GM18868 (cell line): Measurements from ENCODE around the gene CYP39A1.

Experiments
- ATAC-seq: cut with Tn5 transposase; IDR thresholded peaks from one replicate; pipeline ENCODE4 v1.9.1; 2021; ENCODE audit warnings: mild to moderate bottlenecking, moderate library complexity; ENCODE audit not compliant: unreplicated experiment

Gene CYP39A1

DNA sequence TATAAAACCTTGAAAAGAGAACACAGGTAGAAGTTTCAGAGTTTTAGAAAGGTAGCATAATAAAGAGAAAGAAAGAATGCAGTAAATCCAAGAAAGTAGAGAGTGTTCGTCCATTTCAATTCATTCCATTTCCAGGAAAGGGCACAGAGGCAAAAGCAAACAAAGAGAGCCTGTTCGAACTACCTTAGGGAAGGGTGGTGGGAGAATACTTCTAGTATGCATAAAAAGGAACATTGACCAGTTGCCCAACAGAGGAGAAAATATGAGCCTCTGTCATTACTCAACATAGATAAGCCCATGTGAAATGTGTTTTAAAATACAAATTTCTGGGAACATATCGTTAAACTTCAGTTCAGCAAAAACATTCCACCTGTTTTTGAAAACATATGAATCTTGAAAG lies 60.6 kb downstream of the CYP39A1 start:
- ATAC-seq = no peak

DNA sequence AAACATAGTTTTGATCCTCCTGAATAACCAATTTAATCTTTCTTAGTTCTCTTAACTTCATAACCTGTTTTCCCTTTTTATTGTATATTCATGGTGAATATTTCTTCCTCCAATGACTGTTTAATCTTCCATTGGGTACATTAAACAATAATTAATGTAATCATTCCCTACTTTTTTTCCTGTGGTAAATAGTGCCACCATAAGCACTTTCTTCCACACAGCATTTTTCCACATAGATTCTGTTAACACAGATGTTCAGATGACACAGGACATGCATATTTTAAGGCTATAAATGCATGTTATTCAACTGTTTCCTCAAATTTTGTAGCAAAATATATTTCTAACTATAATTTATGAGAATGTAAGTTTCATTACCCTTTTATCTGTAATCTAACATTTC lies 61.9 kb downstream of the CYP39A1 start:
- ATAC-seq = no peak

DNA sequence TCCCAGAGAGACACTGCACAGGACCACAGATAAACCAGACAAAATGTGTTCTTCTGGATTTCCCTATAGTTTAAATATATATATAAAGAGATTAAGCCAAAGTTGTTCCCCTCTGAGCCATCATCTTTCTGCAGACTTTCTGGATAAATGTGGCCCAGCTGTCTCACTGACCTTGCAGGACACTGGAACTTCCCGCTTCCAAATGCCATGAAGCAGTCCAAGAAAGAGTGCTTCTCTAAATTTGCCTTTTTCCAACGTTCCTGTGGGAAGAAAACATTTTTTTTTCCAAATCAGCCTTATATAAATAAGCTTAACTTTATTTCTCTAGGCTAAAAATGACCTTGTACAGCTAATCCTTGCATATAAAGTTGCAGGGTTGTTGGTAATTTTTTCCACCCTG lies 65.7 kb downstream of the CYP39A1 start:
- ATAC-seq = no peak

GRCh38 chr6:46584586-46584985 lies 68.0 kb downstream of the CYP39A1 start:
- no peak for ATAC-seq

- no peak for ATAC-seq
These were observed 68.9 kb downstream of the CYP39A1 start for GRCh38 chr6:46583721-46584120.

DNA sequence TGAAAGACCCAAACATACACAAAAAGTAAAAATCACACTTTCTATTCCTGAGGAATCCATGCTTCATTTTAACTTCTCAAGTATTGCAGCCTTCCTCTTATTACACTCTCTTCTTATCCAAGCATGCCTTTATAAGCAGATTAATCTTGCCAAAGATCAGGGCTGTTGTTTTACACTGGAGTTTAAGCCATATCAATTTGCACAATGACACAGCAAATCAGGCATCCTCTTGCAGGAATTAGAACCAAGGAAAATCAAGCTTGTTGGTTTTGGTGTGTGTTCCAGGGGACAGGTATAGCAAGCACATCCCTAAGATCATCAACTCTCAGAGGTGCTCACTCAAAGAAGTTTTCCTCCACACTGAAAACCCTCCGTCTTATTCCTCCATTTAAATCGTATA lies 69.5 kb downstream of the CYP39A1 start:
- no peak for ATAC-seq

DNA sequence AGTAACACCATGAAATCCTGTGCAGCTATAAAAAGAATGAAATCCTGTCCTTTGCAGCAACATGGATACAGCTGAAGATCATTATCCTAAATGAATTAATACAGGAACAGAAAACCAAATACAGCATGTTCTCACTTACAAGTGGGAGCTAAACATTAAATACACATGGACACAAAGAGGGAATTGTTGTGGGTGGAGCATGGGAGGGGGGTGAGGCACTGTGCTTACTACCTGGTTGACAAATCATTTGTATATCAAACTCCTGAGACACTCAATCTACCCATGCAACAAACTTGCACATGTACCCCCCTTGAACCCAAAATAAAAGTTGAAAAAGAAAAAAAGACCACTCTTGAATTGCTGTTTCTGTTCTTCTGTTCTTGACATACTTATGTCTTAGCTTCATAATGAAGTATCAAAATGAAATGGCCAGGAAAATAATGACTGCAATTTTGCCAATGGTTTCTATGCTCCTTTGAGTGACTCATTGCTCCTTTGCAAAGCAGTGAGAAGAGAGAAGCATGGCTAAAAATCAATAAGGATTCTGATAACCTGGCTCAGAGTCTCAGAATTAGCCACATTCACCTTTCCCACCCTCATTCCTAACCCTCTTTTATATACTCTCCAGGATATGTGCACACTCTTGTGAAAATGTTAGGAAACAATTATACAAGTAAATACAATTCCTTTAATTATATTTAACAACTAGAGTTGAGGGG lies 71.0 kb downstream of the CYP39A1 start:
- no peak for ATAC-seq

- ATAC-seq = no peak
These were observed 77.1 kb downstream of the CYP39A1 start for GRCh38 chr6:46575530-46575929.

- no peak for ATAC-seq
These were observed 79.5 kb downstream of the CYP39A1 start for GRCh38 chr6:46573140-46573539.

DNA sequence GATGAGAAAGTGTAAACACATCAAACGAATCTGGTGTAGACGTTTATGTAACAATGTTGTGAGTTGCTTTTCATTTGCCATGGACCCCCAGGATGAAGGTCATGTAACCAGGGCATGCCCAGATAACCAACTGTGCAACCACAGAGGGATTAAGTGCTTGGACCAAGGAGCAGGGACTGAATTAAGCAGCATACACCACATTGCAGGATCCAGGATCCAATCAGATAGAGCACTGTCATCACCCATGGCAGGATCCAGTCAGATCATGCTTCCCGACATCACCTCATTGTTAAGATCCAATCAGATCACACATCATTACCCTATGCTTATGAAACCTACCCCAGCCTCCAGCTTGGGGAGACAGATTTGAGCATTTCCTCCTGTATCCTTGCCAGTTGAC lies 87.1 kb downstream of the CYP39A1 start:
- no peak for ATAC-seq

DNA sequence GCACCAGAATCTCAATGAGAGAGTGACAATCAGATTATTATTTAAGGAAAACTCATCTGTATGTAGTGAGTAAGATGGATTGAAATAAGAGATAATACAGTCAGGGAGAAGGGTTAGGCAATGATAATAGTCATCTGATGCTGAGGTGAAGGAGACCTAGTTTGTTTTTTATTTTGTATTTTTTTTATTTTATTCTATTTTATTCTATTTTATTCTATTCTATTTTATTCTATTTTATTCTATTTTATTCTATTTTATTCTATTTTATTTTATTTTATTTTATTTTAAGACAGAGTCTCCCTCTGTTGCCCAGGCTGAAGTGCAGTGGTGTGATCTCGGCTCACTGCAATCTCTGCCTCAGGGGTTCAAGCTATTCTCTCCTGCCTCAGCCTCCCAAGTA lies 88.7 kb downstream of the CYP39A1 start:
- ATAC-seq = no peak

- ATAC-seq = no peak
These were observed 96.6 kb downstream of the CYP39A1 start for GRCh38 chr6:46556053-46556452.

GRCh38 chr6:46555129-46555528 lies 97.5 kb downstream of the CYP39A1 start:
- no peak for ATAC-seq

DNA sequence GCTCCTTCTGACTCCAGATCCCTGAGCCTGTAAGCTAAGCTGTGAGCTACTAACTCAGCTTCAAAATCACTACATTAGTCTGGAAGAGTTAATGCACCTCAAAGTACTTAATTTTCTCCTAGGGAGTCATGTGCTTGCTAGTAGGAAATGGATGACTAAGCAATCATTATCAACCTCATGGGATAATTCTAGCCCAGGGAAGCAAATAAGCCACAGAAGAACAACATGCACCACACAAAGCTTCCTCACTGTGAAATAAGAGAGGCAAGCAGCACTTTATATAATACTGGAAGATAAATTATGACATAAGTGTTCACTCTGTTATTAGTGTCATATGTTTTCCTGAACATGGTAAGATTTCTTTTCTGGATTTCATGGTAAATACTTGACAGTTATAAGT lies 103.5 kb downstream of the CYP39A1 start:
- ATAC-seq = no peak

DNA sequence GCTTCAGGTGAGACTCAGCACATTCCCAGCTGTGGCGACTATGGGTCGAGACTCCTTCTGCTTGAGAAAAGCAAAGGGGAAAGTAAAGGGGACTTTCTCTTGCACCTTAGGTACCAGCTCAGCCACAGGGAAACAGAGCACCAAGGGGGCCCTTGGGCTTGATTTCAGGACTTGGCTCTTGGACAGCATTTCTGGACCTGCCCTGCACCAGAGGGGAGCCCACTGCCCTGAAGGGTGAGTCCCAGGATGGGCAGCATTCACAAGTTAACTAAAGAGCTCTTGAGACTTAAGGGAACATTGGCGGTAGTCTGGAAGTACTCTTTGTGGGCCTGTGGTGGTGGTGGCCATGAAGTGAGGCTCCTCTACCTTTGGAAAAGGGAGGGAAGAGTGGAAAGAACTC lies 111.1 kb downstream of the CYP39A1 start:
- no peak for ATAC-seq

- ATAC-seq = no peak
These were observed 112.8 kb downstream of the CYP39A1 start for GRCh38 chr6:46539866-46540265.

DNA sequence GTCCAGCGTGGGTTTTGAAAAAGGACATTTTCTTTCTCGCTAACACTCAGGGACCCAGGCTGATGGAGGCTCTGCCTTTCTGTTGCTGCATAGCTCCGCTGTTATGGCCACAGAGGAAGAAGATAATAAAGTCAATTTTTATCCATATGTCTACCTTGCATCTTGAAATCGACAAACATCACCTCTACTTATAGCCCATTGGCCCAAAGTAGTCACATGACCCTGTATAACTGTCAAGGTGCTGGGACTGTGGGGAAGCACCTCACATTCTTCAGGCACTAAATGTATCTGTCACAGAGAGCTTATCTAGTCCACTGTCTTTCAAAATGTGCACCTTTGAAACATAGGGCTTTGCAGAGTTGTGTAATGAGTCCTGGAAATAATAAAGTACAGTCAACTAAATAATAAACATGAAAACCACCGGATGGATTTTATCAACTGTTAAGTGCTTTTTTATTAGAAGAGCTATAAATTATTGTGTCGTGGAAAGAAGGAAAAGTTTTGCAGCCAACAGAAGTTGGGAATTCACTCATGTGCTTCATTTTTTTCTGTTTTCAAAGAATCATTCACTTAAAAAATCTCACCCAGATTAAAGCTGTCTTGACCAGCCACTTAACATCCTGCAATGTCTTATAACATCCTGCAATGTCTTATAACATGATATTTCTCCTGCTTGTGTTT lies 113.7 kb downstream of the CYP39A1 start:
- ATAC-seq = no peak

DNA sequence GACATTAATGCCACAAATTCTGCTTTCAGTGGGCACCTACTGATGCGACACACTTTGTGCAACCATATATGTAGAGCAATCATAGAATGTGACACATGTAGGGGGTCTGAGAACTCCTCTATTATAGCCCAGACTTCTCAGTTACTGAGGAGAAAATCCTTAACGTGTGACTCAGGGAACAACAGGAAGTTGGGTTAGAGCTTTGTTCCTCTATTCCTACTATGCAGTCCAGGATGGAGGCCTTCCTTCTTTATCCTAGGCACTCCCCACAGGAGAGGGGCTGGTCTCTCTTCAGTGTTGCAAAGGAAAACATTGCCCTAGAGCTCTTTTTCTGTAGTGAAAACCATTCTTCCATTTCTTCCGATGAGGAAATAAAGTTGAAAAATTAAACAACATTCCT lies 121.7 kb downstream of the CYP39A1 start:
- no peak for ATAC-seq

GRCh38 chr6:46528961-46529750 lies 123.5 kb downstream of the CYP39A1 start:
- no peak for ATAC-seq

- no peak for ATAC-seq
These were observed 126.0 kb downstream of the CYP39A1 start for GRCh38 chr6:46526607-46527006.

DNA sequence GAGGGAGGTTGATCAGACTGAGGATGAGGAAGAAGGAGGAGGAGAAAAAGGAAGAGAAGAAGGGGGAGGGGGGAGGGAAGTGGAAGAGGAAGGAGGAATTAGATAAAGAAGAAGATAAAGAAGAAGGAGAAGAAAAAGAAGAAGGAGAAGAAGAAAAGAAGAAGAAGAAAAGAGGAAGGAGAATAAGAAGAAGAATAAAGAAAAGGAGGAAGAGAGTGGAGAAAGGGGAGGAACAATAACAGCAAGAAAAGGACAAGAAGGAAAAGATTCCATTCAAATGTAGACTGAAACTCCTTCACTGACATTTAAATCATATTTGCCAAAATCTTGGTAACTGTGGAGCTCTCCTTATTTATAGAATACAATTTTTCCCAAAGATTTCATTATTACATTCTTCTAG lies 127.0 kb downstream of the CYP39A1 start:
- ATAC-seq = no peak

DNA sequence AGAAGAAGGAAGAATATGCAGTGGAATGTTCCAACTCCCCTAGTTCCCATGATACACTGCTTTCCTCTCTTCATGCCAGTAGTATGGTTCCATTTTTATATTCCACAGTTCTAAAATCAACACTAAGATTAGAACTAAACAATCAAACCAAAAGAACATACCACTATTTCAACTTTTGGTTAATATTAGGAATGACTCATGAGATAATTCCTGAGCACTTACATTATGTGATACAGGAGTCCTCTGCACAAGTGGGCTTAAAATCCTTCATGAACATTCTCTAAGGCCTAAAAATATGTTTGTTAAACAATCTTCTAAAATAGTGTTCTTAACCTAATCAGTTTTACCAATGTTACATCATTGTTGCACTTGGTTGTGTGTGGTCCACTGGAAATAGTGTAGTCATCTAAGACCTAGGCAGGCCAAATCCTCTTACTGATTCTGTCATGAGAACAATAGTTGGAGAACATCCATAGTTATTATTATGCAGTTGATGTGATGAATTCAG lies 131.1 kb downstream of the CYP39A1 start:
- no peak for ATAC-seq
